ENCODE measurements around the gene CELA3A. TPM values are rescaled to one million over a fixed set of nuclear protein-coding genes. Genes with fewer than 3 reads are reported as not detected.
"Not testable (repeated sequence)": the region's sequence is repeated elsewhere in the genome, so short reads cannot be mapped to it uniquely, and the experiment has no call there.

Gene CELA3A
- total RNA-seq, 2 donors from 2014 or later = 37,316 to 51,622 TPM

GRCh38 chr1:21966247-21967000 is 35.0 kb upstream of the CELA3A start:
- Histone ChIP-seq H3K4me1 (peaks cover 29% of the 10 kb centered on the region), H3K9me3 (no peaks in the 10 kb centered on the region), H3K27ac (no peak overlapping the region), H3K36me3 (replicated peaks in 1 of 2; ENCODE audit: insufficient read depth in 1 of 2, low read depth in 2 of 2) (no peaks in the 10 kb centered on the region), H3K27me3 (no peaks in the 10 kb centered on the region), H3K4me3 (no peak overlapping the region)
- TF ChIP-seq CTCF (IDR thresholded peaks at IDR 0.05) (no peak), POLR2A (IDR thresholded peaks at IDR 0.05) (no peak)
- WGBS, 2 donors = 89 to 90% methylated on average over 15 of the region's 15 CpGs
- intact Hi-C loops (cut with DNase I) = no loop called here
- DNase-seq (no peak), ATAC-seq (no peak)

GRCh38 chr1:21967216-21967615 is 34.2 kb upstream of the CELA3A start:
- H3K27ac ChIP-seq; H3K9me3 ChIP-seq; ATAC-seq; H3K36me3 ChIP-seq (replicated peaks in 1 of 2; ENCODE audit: insufficient read depth in 1 of 2, low read depth in 2 of 2); H3K4me3 ChIP-seq; intact Hi-C loops (cut with DNase I); DNase-seq; H3K27me3 ChIP-seq: not testable (repeated sequence)
- 92 to 93% methylated on average over 6 of the region's 6 CpGs for WGBS, 2 donors
- peaks cover 36% of the 10 kb centered on the region for H3K4me1 ChIP-seq

- H3K27me3 ChIP-seq; intact Hi-C loops (cut with DNase I); DNase-seq; ATAC-seq; H3K4me3 ChIP-seq; H3K36me3 ChIP-seq (replicated peaks in 1 of 2; ENCODE audit: insufficient read depth in 1 of 2, low read depth in 2 of 2); H3K27ac ChIP-seq; H3K9me3 ChIP-seq: not testable (repeated sequence)
- peaks cover 41% of the 10 kb centered on the region for H3K4me1 ChIP-seq
- 73 to 76% methylated on average over 5 of the region's 5 CpGs for WGBS, 2 donors
These were observed 32.4 kb upstream of the CELA3A start for GRCh38 chr1:21969066-21969465.

GRCh38 chr1:21970523-21970922 is 30.9 kb upstream of the CELA3A start:
- intact Hi-C loops (cut with DNase I); DNase-seq; H3K4me3 ChIP-seq; H3K36me3 ChIP-seq (replicated peaks in 1 of 2; ENCODE audit: insufficient read depth in 1 of 2, low read depth in 2 of 2); ATAC-seq; H3K9me3 ChIP-seq; H3K27me3 ChIP-seq: not testable (repeated sequence)
- Histone ChIP-seq H3K27ac (peak overlapping the region; percentile 15 to 97 (median 92)), H3K4me1 (peaks cover 53% of the 10 kb centered on the region)
- 5 to 21% methylated on average over 4 of the region's 4 CpGs for WGBS, 2 donors

GRCh38 chr1:21972973-21973441 is 28.4 kb upstream of the CELA3A start:
- 4 to 8% methylated on average over 2 of the region's 2 CpGs for WGBS, 2 donors
- H3K4me3 ChIP-seq; H3K9me3 ChIP-seq; H3K27me3 ChIP-seq; ATAC-seq; H3K36me3 ChIP-seq (replicated peaks in 1 of 2; ENCODE audit: insufficient read depth in 1 of 2, low read depth in 2 of 2); intact Hi-C loops (cut with DNase I): not testable (repeated sequence)
- Histone ChIP-seq H3K4me1 (peaks cover 62% of the 10 kb centered on the region), H3K27ac (peak overlapping the region; percentile 88 to 97 (median 92))
- DNase-seq = peak in 1 of 4 donors; percentile 30

GRCh38 chr1:21973948-21974347 is 27.5 kb upstream of the CELA3A start:
- DNase-seq (peak in 3 of 4 donors; percentile 50 to 64 (median 57)), ATAC-seq (peak; percentile 6)
- H3K27ac ChIP-seq = peak overlapping the region; percentile 88 to 97 (median 92)
- WGBS, 2 donors = 19 to 21% methylated on average over 3 to 6 of the region's 8 CpGs
- H3K36me3 ChIP-seq (replicated peaks in 1 of 2; ENCODE audit: insufficient read depth in 1 of 2, low read depth in 2 of 2); intact Hi-C loops (cut with DNase I); H3K9me3 ChIP-seq; H3K27me3 ChIP-seq; H3K4me3 ChIP-seq: not testable (repeated sequence)
- peak in 1 of 3 donors; percentile 45 for TF ChIP-seq POLR2A (IDR thresholded peaks at IDR 0.05)
- H3K4me1 ChIP-seq = peaks cover 57% of the 10 kb centered on the region

- intact Hi-C loops (cut with DNase I) = not testable (repeated sequence)
- peak; percentile 75 for ATAC-seq
- H3K27ac ChIP-seq = peak overlapping the region; percentile 88 to 97 (median 92)
These were observed 26.8 kb upstream of the CELA3A start for GRCh38 chr1:21974699-21975098.

GRCh38 chr1:21975296-21975695 is 26.2 kb upstream of the CELA3A start:
- H3K4me3 ChIP-seq; intact Hi-C loops (cut with DNase I): not testable (repeated sequence)
- peak in 3 of 4 donors; percentile 40 to 65 (median 54) for DNase-seq

More at GRCh38 chr1:21974699-21975098, 26.8 kb upstream of the CELA3A start:
- not testable (repeated sequence) for H3K9me3 ChIP-seq; H3K27me3 ChIP-seq; H3K36me3 ChIP-seq (replicated peaks in 1 of 2; ENCODE audit: insufficient read depth in 1 of 2, low read depth in 2 of 2); H3K4me3 ChIP-seq
- WGBS, 2 donors = 11 to 22% methylated on average over 5 to 6 of the region's 6 CpGs
- peak; percentile 87 to 95 (median 89) for DNase-seq
- H3K4me1 ChIP-seq = peaks cover 56% of the 10 kb centered on the region

More at GRCh38 chr1:21975296-21975695, 26.2 kb upstream of the CELA3A start:
- not testable (repeated sequence) for ATAC-seq; H3K36me3 ChIP-seq (replicated peaks in 1 of 2; ENCODE audit: insufficient read depth in 1 of 2, low read depth in 2 of 2); H3K9me3 ChIP-seq; H3K27me3 ChIP-seq
- H3K27ac ChIP-seq = peak overlapping the region; percentile 84 to 97 (median 92)
- WGBS, 2 donors = 35 to 49% methylated on average over 9 of the region's 9 CpGs
- peaks cover 52% of the 10 kb centered on the region for H3K4me1 ChIP-seq
